GM18873 (cell line): ENCODE measurements around the gene ST3GAL6.

ENCODE experiments used
- ATAC-seq: cut with Tn5 transposase; IDR thresholded peaks from one replicate; pipeline ENCODE4 v1.9.1; 2021; ENCODE audit warnings: mild to moderate bottlenecking, moderate library complexity, moderate number of reproducible peaks; ENCODE audit not compliant: unreplicated experiment, low FRiP score

The ST3GAL6 gene

DNA sequence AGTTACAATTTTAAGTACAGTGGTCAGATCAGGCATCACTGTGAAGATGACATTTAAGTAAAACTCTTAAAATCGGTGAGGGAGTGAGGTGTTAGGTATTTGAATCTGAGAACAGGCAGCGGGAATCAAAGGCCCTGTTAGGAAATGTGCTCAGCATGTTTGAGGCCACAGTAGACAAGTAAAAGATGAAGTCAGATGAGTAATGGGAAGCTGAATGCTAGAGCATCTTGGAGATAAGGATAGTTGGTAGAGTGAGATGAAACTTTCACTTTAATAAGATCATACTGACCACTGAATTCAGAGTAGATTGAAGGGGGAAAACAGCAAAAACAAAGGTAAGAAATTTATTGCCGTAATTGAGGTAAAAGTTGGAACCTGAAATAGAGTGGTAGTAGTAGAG is 76.7 kb downstream of the ST3GAL6 start:
- no peak for ATAC-seq

DNA sequence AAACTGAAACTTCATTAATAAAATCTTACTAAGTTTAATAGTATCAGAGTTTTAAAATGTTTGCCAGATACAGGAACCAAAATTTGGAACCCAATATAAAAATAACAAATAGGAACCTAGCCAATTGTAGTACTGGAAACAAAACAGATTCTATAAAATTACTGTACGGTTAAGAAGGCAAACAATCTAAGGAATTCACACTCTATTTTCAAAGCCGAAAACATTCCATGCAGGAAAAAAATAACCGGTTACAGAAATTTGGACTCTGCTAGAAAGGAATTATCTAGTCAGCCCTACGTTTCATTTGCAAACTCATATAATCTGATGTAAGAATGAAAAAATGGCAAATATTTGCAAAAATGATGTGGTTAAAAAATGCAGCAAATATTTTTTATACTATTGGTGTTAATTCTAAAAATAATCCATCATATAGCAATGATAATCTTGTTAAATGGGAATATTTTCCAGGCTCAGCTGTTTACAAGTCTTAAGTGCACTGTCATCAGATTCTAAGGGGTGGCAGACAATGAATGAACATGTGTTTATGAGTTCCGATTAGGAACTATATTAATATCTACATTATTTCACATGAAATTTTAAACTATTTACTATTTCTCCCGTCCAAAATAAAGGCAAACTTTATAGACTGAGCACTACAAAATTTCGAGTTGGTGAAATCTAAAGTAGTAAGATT is 80.3 kb downstream of the ST3GAL6 start:
- ATAC-seq: no peak
